Measurements from ENCODE around the gene CAMTA1. TPM values are rescaled to one million over a fixed set of nuclear protein-coding genes. Genes with fewer than 3 reads are reported as not detected.

The CAMTA1 gene
- total RNA-seq, 1 experiment from 2014 or later = 60.0 TPM

- Histone ChIP-seq H3K36me3 (ENCODE audit: control insufficient read depth, insufficient read depth, low read length) (no peaks in the 10 kb centered on the region), H3K9me3 (no peaks in the 10 kb centered on the region), H3K4me3 (ENCODE audit: low read depth, low read length) (no peak overlapping the region), H3K4me1 (no peaks in the 10 kb centered on the region), H3K27me3 (replicated peaks; ENCODE audit: control insufficient read depth, insufficient read depth, low read length) (no peaks in the 10 kb centered on the region; the same call in 1 of the 2 replicates)
- no peak for TF ChIP-seq CTCF (IDR thresholded peaks at IDR 0.05; ENCODE audit: insufficient read depth in 1 of 2, low read depth in 1 of 2, low read length in 1 of 2, severe bottlenecking in 1 of 2, unreplicated experiment in 1 of 2)
- Mint-ChIP-seq H3K9me3 (ENCODE audit: unreplicated experiment) (no peaks in the 10 kb centered on the region), H3K36me3 (ENCODE audit: insufficient read depth, unreplicated experiment) (no peaks in the 10 kb centered on the region), H3K27ac (ENCODE audit: unreplicated experiment) (no peak overlapping the region), H3K4me3 (ENCODE audit: unreplicated experiment) (no peak overlapping the region), H3K27me3 (ENCODE audit: insufficient read depth, unreplicated experiment) (peaks cover 6% of the 10 kb centered on the region), H3K4me1 (ENCODE audit: low read depth, unreplicated experiment) (no peaks in the 10 kb centered on the region)
- no peak for DNase-seq
- ChIA-PET POLR2A (no interaction called here), CTCF (no interaction called here)
- BruUV-seq (replicated peaks) = no TSS peak
- intact Hi-C loops (cut with micrococcal nuclease; ENCODE audit: unreplicated experiment) = no loop called here
These were observed 773.2 kb downstream of the CAMTA1 start for GRCh38 chr1:7558481-7558880.

GRCh38 chr1:7558921-7559869, 773.9 kb downstream of the CAMTA1 start:
- H3K4me3 Mint-ChIP-seq (ENCODE audit: unreplicated experiment) = no peak overlapping the region
- H3K9me3 Mint-ChIP-seq (ENCODE audit: unreplicated experiment) = no peaks in the 10 kb centered on the region
- H3K36me3 Mint-ChIP-seq (ENCODE audit: insufficient read depth, unreplicated experiment) = no peaks in the 10 kb centered on the region
- no peak for TF ChIP-seq CTCF (IDR thresholded peaks at IDR 0.05; ENCODE audit: insufficient read depth in 1 of 2, low read depth in 1 of 2, low read length in 1 of 2, severe bottlenecking in 1 of 2, unreplicated experiment in 1 of 2)
- DNase-seq = no peak
- Histone ChIP-seq H3K9me3 (no peaks in the 10 kb centered on the region), H3K4me1 (no peaks in the 10 kb centered on the region), H3K4me3 (ENCODE audit: low read depth, low read length) (no peak overlapping the region), H3K36me3 (ENCODE audit: control insufficient read depth, insufficient read depth, low read length) (no peaks in the 10 kb centered on the region), H3K27me3 (replicated peaks; ENCODE audit: control insufficient read depth, insufficient read depth, low read length) (no peaks in the 10 kb centered on the region; the same call in 1 of the 2 replicates)
- BruUV-seq (replicated peaks) = no TSS peak
- POLR2A ChIA-PET = no interaction called here
- CTCF ChIA-PET = no interaction called here
- H3K4me1 Mint-ChIP-seq (ENCODE audit: low read depth, unreplicated experiment) = no peaks in the 10 kb centered on the region
- no peak overlapping the region for H3K27ac Mint-ChIP-seq (ENCODE audit: unreplicated experiment)
- intact Hi-C loops (cut with micrococcal nuclease; ENCODE audit: unreplicated experiment) = no loop called here
- H3K27me3 Mint-ChIP-seq (ENCODE audit: insufficient read depth, unreplicated experiment) = peaks cover 8% of the 10 kb centered on the region

GRCh38 chr1:7560128-7560527, 774.9 kb downstream of the CAMTA1 start:
- Histone ChIP-seq H3K9me3 (no peaks in the 10 kb centered on the region), H3K4me3 (ENCODE audit: low read depth, low read length) (no peak overlapping the region), H3K36me3 (ENCODE audit: control insufficient read depth, insufficient read depth, low read length) (no peaks in the 10 kb centered on the region), H3K4me1 (no peaks in the 10 kb centered on the region), H3K27me3 (replicated peaks; ENCODE audit: control insufficient read depth, insufficient read depth, low read length) (no peaks in the 10 kb centered on the region; the same call in 1 of the 2 replicates)
- intact Hi-C loops (cut with micrococcal nuclease; ENCODE audit: unreplicated experiment) = no loop called here
- Mint-ChIP-seq H3K4me1 (ENCODE audit: low read depth, unreplicated experiment) (no peaks in the 10 kb centered on the region), H3K9me3 (ENCODE audit: unreplicated experiment) (no peaks in the 10 kb centered on the region), H3K36me3 (ENCODE audit: insufficient read depth, unreplicated experiment) (no peaks in the 10 kb centered on the region), H3K27ac (ENCODE audit: unreplicated experiment) (no peak overlapping the region), H3K4me3 (ENCODE audit: unreplicated experiment) (no peak overlapping the region), H3K27me3 (ENCODE audit: insufficient read depth, unreplicated experiment) (peaks cover 8% of the 10 kb centered on the region)
- no peak for TF ChIP-seq CTCF (IDR thresholded peaks at IDR 0.05; ENCODE audit: insufficient read depth in 1 of 2, low read depth in 1 of 2, low read length in 1 of 2, severe bottlenecking in 1 of 2, unreplicated experiment in 1 of 2)
- ChIA-PET POLR2A (no interaction called here), CTCF (no interaction called here)
- no peak for DNase-seq
- no TSS peak for BruUV-seq (replicated peaks)
